Sigmoid colon (tissue), 4 donors: ENCODE data around the gene TM4SF18.

Source experiments
- CTCF ChIP-seq, 4 experiments: fragments of 450-650 bp in 3 of 4; fragments of 200-600 bp in 1 of 4; IDR thresholded peaks; one replicate each; pipeline ENCODE4 v1.5.1; 2016 to 2019; ENCODE audit warnings: antibody characterized with exemption in 4 of 4, mild to moderate bottlenecking in 3 of 4, moderate library complexity in 2 of 4
- EP300 ChIP-seq, 4 donors: sonication (generic); formaldehyde crosslinking; IDR thresholded peaks; one replicate each; pipeline ENCODE4 v1.6.1; 2017; ENCODE audit warnings: antibody characterized with exemption in 4 of 4
- POLR2A ChIP-seq, 2 donors: fragments of 450-650 bp; IDR thresholded peaks; one replicate each; pipeline ENCODE4 v1.6.1; 2016; ENCODE audit warnings: antibody characterized with exemption in 2 of 2, mild to moderate bottlenecking in 2 of 2, moderate library complexity in 2 of 2
- POLR2AphosphoS5 ChIP-seq, 4 donors: sonication (generic); formaldehyde crosslinking; IDR thresholded peaks; one replicate each; pipeline ENCODE4 v1.6.1; 2017; ENCODE audit warnings: antibody characterized with exemption in 4 of 4

- TF ChIP-seq CTCF (IDR thresholded peaks at IDR 0.05) (no peak), POLR2A (IDR thresholded peaks at IDR 0.05) (no peak), EP300 (IDR thresholded peaks at IDR 0.05) (no peak), POLR2AphosphoS5 (IDR thresholded peaks at IDR 0.05) (no peak)
These were observed 51.1 kb downstream of the TM4SF18 start for GRCh38 chr3:149282322-149282721.
